Measurements from ENCODE around the gene NCKAP5. TPM values are rescaled to one million over a fixed set of nuclear protein-coding genes. Genes with fewer than 3 reads are reported as not detected.

Gene NCKAP5
- total RNA-seq, 1 experiment from 2014 or later: not detected

- no peaks in the 10 kb centered on the region for H3K9me3 ChIP-seq (ENCODE audit: insufficient read depth, low read depth)
- no peaks in the 10 kb centered on the region for H3F3A ChIP-seq (ENCODE audit: insufficient read depth, low read depth)
- peaks cover 35% of the 10 kb centered on the region for H3K27me3 ChIP-seq (ENCODE audit: insufficient read depth, low read depth)
- H3K9me2 ChIP-seq (ENCODE audit: insufficient read depth): no peaks in the 10 kb centered on the region
- TF ChIP-seq EZH2 (IDR thresholded peaks at IDR 0.05; ENCODE audit: low read depth): no peak
- TF ChIP-seq, protein P1, sequence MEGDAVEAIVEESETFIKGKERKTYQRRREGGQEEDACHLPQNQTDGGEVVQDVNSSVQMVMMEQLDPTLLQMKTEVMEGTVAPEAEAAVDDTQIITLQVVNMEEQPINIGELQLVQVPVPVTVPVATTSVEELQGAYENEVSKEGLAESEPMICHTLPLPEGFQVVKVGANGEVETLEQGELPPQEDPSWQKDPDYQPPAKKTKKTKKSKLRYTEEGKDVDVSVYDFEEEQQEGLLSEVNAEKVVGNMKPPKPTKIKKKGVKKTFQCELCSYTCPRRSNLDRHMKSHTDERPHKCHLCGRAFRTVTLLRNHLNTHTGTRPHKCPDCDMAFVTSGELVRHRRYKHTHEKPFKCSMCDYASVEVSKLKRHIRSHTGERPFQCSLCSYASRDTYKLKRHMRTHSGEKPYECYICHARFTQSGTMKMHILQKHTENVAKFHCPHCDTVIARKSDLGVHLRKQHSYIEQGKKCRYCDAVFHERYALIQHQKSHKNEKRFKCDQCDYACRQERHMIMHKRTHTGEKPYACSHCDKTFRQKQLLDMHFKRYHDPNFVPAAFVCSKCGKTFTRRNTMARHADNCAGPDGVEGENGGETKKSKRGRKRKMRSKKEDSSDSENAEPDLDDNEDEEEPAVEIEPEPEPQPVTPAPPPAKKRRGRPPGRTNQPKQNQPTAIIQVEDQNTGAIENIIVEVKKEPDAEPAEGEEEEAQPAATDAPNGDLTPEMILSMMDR (conservative IDR thresholded peaks at IDR 0.05): no peak
- no peak overlapping the region for H3K27ac ChIP-seq
- CTCF ChIA-PET: no interaction called here
- H2AFZ ChIP-seq: no peak overlapping the region
- H4K20me1 ChIP-seq (ENCODE audit: insufficient read depth): no peaks in the 10 kb centered on the region
- POLR2A ChIA-PET (ENCODE audit: unreplicated experiment): no interaction called here
- no peak overlapping the region for H3K4me3 ChIP-seq
- BruUV-seq (replicated peaks): no TSS peak
- H3K79me2 ChIP-seq (ENCODE audit: low read depth): no peaks in the 10 kb centered on the region
- DNase-seq: no peak
- H3K4me1 ChIP-seq (replicated peaks; ENCODE audit: insufficient read depth): no peaks in the 10 kb centered on the region
- intact Hi-C loops (cut with micrococcal nuclease; ENCODE audit: unreplicated experiment): no loop called here
- H3K4me2 ChIP-seq: no peak overlapping the region
- H3K36me3 ChIP-seq (ENCODE audit: low read depth): no peaks in the 10 kb centered on the region
Observed at GRCh38 chr2:133315280-133315679, 253.0 kb downstream of the NCKAP5 start.

DNA sequence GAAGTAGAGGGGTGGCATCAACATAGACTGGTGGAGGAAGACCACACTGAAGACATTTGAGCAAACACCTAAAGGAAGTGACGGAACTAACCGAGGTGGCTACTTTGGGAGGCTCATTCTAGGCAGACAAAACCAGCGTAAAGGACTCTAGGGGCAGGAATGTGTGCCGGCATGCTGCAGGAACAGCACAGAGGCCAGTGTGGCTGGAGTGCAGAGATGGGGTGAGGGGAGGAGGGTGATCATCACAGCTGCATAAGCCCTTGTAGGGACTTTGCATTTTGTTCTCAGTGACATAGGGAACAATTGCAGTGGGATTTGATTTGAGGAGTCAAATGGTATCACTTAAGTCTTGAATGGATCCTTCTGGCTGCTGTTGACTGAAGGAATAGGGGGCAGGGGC is 253.5 kb downstream of the NCKAP5 start:
- Histone ChIP-seq H3K79me2 (ENCODE audit: low read depth) (no peaks in the 10 kb centered on the region), H3K4me2 (no peak overlapping the region), H3K4me1 (replicated peaks; ENCODE audit: insufficient read depth) (no peaks in the 10 kb centered on the region), H3K27me3 (ENCODE audit: insufficient read depth, low read depth) (peaks cover 32% of the 10 kb centered on the region), H3K4me3 (no peak overlapping the region), H4K20me1 (ENCODE audit: insufficient read depth) (no peaks in the 10 kb centered on the region), H3K9me3 (ENCODE audit: insufficient read depth, low read depth) (no peaks in the 10 kb centered on the region), H3K9me2 (ENCODE audit: insufficient read depth) (no peaks in the 10 kb centered on the region), H3F3A (ENCODE audit: insufficient read depth, low read depth) (no peaks in the 10 kb centered on the region), H3K27ac (no peak overlapping the region), H3K36me3 (ENCODE audit: low read depth) (no peaks in the 10 kb centered on the region), H2AFZ (no peak overlapping the region)
- no peak for DNase-seq
- CTCF ChIA-PET: no interaction called here
- BruUV-seq (replicated peaks): no TSS peak
- intact Hi-C loops (cut with micrococcal nuclease; ENCODE audit: unreplicated experiment): no loop called here
- TF ChIP-seq, protein P1 (conservative IDR thresholded peaks at IDR 0.05): no peak
- no peak for TF ChIP-seq EZH2 (IDR thresholded peaks at IDR 0.05; ENCODE audit: low read depth)
- POLR2A ChIA-PET (ENCODE audit: unreplicated experiment): no interaction called here

- no TSS peak for BruUV-seq (replicated peaks)
- intact Hi-C loops (cut with micrococcal nuclease; ENCODE audit: unreplicated experiment): no loop called here
- no peaks in the 10 kb centered on the region for H3K9me3 ChIP-seq (ENCODE audit: insufficient read depth, low read depth)
- no peak overlapping the region; the same call in 1 of the 2 replicates for H2AFZ ChIP-seq
- no peaks in the 10 kb centered on the region for H3K9me2 ChIP-seq (ENCODE audit: insufficient read depth)
- TF ChIP-seq EZH2 (IDR thresholded peaks at IDR 0.05; ENCODE audit: low read depth): no peak
- TF ChIP-seq, protein P1 (conservative IDR thresholded peaks at IDR 0.05): no peak
- H3K27ac ChIP-seq: no peak overlapping the region
- H3K36me3 ChIP-seq (ENCODE audit: low read depth): no peaks in the 10 kb centered on the region
- ChIA-PET CTCF (no interaction called here), POLR2A (ENCODE audit: unreplicated experiment) (no interaction called here)
- H3K27me3 ChIP-seq (ENCODE audit: insufficient read depth, low read depth): peaks cover 28% of the 10 kb centered on the region
- no peaks in the 10 kb centered on the region for H3K79me2 ChIP-seq (ENCODE audit: low read depth)
- no peaks in the 10 kb centered on the region for H3K4me1 ChIP-seq (replicated peaks; ENCODE audit: insufficient read depth)
- no peaks in the 10 kb centered on the region for H3F3A ChIP-seq (ENCODE audit: insufficient read depth, low read depth)
- DNase-seq: no peak
- no peaks in the 10 kb centered on the region for H4K20me1 ChIP-seq (ENCODE audit: insufficient read depth)
- no peak overlapping the region for H3K4me3 ChIP-seq
- H3K4me2 ChIP-seq: no peak overlapping the region
Observed at GRCh38 chr2:133312038-133312729, 256.1 kb downstream of the NCKAP5 start.
